Vagina (tissue), 2 donors: ENCODE results near the gene FBXL22.
"Not testable (repeated sequence)": the region's sequence is repeated elsewhere in the genome, so short reads cannot be mapped to it uniquely, and the experiment has no call there.

ENCODE experiments used
- CTCF ChIP-seq, 3 experiments: fragments of 450-650 bp in 2 of 3; fragments of 200-600 bp in 1 of 3; sonication (generic) in 1 of 3; IDR thresholded peaks; one replicate each; pipeline ENCODE4 v1.5.1; 2017 to 2019; ENCODE audit warnings: antibody characterized with exemption in 3 of 3, mild to moderate bottlenecking in 2 of 3, moderate library complexity in 2 of 3
- POLR2A ChIP-seq, 2 donors: fragments of 450-650 bp; IDR thresholded peaks; one replicate each; pipeline ENCODE4 v1.6.1; 2017; ENCODE audit warnings: antibody characterized with exemption in 2 of 2, mild to moderate bottlenecking in 2 of 2, moderate library complexity in 2 of 2

GRCh38 chr15:63620760-63621159, 23.6 kb downstream of the FBXL22 start:
- TF ChIP-seq POLR2A, CTCF (IDR thresholded peaks at IDR 0.05): not testable (repeated sequence)
